Fibroblast of skin of right quadriceps (primary cell): ENCODE measurements around the gene NCOA3.
"Not testable (repeated sequence)": the region's sequence is repeated elsewhere in the genome, so short reads cannot be mapped to it uniquely, and the experiment has no call there.

Experiments used
- DNase-seq: peaks from one replicate; pipeline ENCODE4 v3.0.0-alpha.2; 2013

NCOA3 gene

DNA sequence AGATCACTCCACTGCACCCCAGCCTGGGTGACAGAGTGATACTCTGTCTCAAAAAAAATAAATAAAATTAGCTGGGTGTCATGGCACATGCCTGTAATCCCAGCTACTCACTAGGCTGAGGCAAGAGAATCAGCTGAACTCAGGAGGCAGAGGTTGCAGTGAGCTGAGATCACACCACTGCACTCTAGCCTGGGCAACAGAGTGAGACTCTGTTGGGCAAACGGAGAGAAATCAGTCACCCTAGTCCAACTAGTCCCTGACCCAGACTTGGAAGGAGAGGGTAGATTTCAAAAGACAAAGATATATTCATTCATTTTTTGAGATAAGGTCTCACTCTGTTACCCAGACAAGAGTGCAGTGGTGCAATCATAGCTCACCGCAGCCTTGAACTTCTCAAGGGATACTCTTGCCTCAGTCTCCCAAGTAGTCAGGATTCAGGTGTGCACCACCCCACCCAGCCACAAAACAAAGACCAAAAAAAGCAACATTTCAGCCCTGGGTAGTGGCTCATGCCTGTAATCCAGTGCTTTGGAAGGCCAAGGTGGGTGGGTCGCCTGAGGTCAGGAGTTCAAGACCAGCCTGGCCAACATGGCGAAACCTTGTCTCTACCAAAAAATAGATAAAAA is 26.2 kb upstream of the NCOA3 start:
- no peak for DNase-seq

GRCh38 chr20:47476452-47476851 is 25.2 kb upstream of the NCOA3 start:
- no peak for DNase-seq

DNA sequence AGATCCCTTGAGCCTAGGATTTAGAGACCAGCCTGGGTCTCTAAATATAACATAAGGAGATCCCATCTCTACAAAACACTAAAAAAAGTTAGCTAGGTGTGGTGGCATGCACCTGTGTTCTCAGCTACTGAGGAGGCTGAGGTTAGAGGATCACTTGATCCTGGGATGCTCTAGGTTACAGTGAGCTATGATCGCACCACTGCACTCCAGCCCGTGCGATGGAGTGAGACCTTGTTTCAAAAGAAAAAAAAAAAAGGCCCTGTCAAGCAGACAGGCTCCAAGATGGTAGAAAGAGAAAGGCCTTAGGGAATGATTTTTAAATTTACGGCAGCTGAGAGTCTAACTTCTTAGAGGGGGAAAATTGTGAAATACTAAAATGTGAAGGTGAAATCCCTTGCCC is 22.6 kb upstream of the NCOA3 start:
- no peak for DNase-seq

- DNase-seq: no peak
Measured at GRCh38 chr20:47479506-47479905, 22.2 kb upstream of the NCOA3 start.

- no peak for DNase-seq
Measured at GRCh38 chr20:47480239-47480638, 21.4 kb upstream of the NCOA3 start.

GRCh38 chr20:47480705-47481104 is 21.0 kb upstream of the NCOA3 start:
- DNase-seq: no peak

GRCh38 chr20:47481330-47482216 is 20.1 kb upstream of the NCOA3 start:
- no peak for DNase-seq

- no peak for DNase-seq
Measured at GRCh38 chr20:47482705-47483104, 19.0 kb upstream of the NCOA3 start.

DNA sequence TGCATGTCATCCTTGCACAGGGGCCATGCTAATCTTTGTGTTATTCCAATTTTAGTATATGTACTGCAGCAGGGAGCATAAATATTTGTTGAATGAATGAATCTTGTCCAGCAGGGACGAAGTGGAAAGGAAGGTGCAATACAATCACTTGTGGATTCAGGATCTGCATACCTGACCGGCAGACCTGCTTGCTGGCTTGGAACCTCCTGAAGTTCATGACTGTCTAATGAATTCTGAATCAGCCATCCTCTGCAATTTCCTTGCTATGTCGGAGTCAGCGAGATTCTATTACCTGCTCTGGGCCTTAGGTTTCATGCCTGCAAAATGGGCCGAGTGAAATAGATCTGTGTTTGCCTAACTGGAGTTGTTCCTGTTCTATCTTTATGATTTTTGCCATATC is 17.4 kb upstream of the NCOA3 start:
- DNase-seq: no peak

- no peak for DNase-seq
Measured at GRCh38 chr20:47487175-47487917, 14.3 kb upstream of the NCOA3 start.

DNA sequence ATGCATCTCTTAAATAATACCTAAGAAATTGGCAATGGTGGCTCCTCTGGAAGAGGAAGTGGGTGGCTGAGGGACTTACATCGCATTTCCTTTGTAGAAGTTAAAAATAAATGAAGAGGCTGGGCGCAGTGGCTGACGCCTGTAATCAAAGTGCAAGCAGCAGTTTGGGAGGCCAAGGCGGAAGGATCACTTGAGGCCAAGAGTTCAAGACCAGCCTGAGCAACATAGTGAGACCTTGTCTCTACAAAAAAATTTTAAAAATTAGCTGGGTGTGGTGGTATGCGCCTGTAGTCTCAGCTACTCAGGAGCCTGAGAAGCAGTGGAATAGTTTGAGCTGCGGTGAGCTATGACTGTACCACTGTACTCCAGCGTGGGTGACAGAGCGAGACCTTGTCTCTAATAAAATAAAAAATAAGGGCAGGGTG is 12.2 kb upstream of the NCOA3 start:
- DNase-seq: no peak

DNA sequence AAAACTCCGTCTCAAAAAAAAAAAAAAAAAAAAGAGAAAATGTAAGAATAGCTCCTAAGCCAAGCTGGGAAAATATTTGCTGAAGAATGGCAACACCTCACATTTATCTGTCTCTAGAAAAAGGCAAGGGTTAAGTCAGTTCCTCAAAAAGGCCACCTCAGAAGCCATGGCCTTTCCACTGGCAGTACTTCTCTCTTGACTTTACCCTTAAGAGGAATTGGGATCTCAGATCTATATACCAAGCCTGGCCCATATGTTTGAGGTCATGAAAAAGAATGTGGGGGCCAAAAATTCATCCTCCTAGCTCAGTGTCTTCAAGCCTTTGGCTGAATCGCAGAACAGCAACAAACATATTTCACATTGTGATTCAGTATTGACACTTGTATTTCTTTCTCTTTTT is 10.9 kb upstream of the NCOA3 start:
- DNase-seq: no peak

DNA sequence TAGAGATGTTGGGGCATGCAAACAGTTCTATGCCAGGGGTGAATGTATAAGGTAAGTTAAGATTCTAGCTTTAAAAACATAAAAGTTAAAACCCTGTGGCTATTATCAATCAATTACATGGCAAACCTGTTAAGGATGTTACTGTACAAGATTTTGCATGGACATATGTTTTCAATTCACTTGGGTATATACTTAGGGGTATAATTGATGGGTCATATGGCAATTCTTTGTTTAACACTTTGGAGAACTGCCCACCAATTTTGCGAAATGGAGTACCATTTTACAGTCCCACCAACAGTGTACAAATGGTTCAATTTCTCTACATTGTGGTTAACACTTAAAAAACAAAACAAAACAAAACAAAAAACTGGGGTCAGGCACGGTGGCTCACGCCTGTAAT is 9.4 kb upstream of the NCOA3 start:
- no peak for DNase-seq

DNA sequence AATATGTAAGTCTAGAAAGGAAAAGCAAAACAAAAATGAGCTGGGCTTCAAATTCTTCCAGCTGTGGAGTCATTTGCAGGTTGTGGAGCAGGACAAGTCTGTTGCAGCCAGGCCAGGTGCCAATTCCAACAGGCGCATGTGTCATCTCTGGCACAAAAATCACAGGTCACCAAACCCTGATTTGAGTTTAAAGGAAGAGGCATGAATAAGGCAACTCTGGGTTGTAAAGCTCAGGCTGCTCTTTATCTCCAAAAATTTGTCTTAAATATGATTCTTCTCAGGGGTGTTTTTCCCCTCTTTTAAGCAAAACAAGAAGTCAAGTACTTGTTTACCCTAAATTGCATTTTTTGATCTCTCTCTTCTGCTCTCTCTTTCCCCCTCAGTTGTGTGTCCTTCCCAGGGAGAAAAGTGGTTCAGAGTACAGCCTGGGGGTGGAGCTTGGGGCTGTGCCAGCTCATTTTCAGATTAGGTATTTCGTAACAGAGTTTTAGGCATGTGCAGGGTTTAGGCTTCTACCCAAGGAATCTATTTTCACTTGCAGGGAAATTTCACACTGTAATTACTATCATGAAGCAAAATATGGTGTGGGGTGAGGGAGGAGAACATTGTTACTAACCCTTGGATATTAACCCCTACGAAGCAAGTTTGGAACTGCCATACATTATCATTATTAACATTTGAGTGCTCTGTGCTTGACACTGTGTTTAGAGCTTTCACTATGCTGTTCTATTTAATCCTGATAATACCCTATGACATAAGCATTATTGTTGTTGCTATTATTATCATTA is 8.3 kb upstream of the NCOA3 start:
- peak; percentile 77 for DNase-seq

GRCh38 chr20:47493963-47494293 is 7.8 kb upstream of the NCOA3 start:
- DNase-seq: no peak

GRCh38 chr20:47494606-47495005 is 7.1 kb upstream of the NCOA3 start:
- not testable (repeated sequence) for DNase-seq

DNA sequence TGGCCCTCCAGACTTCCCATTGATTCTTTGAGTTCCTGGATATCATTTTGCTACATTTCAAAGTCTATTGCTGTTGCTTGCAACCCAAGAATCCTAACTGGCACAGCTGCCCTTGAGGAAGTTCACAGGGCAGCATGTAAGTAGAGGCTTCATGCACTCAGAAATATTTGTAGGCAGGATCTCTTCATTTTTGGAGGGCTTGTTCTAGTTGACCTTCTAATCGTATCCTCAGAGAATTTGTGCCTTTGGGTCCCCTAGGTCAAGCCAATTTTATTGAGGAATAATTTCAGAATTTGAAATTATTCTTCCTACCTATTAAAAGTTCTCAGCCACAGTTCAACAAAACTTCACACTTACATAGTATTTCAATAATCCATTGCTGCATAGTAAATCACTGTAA is 5.6 kb upstream of the NCOA3 start:
- no peak for DNase-seq

- DNase-seq: no peak
Measured at GRCh38 chr20:47498606-47499005, 3.1 kb upstream of the NCOA3 start.

GRCh38 chr20:47499053-47499452 is 2.6 kb upstream of the NCOA3 start:
- DNase-seq: no peak

- not testable (repeated sequence) for DNase-seq
Measured at GRCh38 chr20:47500082-47500481, 1.6 kb upstream of the NCOA3 start.

DNA sequence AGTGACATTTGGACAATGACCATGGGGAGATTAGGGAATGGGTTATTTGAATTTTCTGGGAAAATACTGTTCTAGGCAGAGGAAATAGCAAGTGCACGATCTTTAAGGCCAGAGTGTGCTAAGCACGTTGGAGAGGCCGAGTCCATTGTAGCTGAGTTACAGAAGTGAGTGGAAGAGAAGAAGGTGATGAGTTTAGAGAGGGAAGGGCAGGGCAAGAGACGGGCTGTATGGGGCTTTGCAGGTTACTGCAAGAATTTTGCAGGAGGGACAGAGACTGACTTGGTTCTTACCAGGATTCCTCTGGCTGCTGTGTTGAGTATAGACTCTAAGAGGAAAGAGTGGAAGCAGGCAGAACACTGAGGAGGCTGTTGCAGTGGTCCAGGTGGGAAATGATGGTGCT is 1.1 kb upstream of the NCOA3 start:
- DNase-seq: no peak

- no peak for DNase-seq
Measured at GRCh38 chr20:47501116-47501481, 588 bp upstream of the NCOA3 start.
